HG02840 (cell line): ENCODE data around the gene PAIP2.
"Not testable (repeated sequence)": the region's sequence is repeated elsewhere in the genome, so short reads cannot be mapped to it uniquely, and the experiment has no call there.

Experiments
- ATAC-seq: cut with Tn5 transposase; IDR thresholded peaks from one replicate; pipeline ENCODE4 v1.9.1; 2021; ENCODE audit warnings: mild to moderate bottlenecking, moderate library complexity, moderate number of reproducible peaks; ENCODE audit not compliant: unreplicated experiment, low FRiP score

The PAIP2 gene

DNA sequence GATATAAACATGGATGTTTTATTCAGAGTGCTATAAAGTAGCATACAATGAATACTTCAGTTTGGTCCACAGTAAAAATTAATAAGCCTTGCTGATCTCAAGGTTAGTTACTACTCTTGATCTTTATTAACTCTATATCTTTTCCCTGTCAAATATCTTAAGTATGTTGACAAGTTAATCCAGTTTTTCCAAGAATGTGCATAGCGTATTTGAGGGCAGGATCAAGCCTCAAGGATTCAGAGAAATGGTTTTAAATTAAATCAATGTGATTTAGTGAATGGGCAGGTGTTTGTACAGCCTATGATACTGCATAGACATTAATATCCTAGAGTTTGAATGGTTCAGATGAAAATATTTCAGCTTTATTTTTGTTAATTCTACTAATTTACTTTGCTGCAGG lies 27.4 kb upstream of the PAIP2 start:
- ATAC-seq: no peak

DNA sequence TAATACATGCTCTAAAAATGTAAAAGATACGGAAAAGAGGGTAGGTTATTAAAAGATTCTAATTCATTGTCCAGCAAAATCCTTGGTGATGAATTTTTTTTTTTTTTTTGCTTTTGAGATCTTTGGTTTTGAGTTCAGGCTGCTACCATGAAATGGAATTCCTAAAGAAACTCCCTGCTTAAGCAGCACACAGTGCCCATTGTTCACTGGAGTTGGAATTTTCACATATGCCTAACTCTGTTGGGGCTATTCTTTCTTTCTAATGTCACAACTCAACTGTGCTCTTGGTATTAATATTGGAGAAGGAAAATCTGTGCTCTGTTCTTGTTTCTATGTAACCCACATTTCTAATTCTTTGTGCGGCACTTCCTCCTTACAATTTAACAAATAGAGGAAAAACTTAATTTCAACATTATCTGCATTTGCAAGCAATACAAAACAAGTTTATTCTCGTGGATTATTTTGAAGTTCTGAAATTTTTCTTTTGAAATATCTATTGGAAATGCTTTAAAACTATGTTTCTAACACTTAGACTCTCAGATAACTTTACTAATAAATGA lies 26.5 kb upstream of the PAIP2 start:
- ATAC-seq: no peak

DNA sequence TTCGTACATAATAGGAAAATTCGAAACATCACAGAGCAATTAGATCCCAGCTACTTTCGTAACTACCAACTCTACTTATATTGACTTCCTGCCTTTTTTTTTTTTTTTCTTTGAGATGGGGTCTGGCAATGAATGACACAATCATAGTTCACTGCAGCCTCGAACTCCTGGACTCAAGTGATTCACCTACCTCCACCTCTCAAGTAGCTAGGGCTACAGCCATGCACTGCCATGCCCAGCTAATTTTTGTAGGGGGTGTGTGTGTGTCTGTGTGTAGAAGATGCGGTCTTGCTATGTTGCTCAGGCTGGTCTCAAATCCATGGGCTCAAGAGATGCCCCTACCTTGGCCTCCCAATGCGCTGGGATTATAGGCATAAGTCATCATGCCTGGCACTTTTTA lies 5.8 kb upstream of the PAIP2 start:
- ATAC-seq: no peak

DNA sequence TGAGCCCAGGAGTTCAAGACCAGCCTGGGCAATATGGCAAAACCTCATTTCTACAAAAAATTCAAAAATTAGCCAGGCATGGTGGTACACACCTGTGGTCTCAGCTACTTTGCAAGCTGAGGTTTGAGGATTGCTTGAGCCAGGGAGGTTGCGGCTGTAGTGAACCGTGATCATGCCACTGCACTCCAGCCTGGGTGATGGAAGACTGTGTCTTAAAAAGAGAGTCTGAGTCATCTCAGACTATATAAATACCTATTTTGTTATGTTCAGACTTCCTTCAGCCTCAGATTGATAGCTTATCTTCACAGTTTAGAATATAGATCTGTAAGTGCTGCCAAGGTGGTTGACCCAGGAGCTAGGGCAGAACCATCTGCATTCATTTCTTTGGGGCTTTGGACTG lies 1.6 kb upstream of the PAIP2 start:
- no peak for ATAC-seq

DNA sequence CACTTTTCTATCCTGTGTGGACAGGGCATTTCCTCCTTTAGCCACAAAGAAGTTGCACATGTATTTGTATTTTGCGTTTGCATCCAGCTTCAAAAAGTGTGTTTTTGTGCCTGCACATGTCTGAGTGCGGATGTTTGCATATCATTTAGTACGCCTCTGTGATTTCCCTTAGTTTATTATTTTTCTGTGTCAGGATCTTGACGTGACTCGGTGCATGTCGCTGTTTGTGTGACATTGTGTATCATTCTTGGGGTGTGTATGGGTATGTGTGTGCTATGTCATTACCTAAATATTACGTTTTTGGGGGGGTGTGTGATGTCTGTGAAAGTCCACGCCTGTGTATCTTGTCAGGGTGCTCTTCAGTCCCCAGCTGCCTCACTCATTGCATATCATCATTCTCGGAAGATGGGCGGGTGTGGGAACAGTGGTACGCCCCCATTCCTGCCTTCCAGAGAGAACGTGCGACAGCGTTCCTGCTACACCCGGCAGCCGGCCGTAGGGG lies 416 bp upstream of the PAIP2 start:
- ATAC-seq: no peak

DNA sequence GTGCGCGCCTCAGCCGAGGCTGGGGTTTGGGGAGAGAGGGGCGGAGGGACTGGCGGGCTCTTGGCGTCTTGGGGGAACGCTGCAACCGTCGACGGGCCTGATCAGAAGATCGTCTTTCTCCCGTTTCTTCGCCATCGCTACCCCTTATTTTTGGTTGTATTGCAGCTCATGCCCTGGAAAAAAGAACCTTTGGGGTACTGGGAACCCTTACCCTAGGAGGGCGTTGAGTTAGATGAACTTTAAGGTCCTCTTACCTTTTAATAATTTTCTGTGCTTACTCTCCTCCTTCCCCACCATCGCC lies 719 bp downstream of the PAIP2 start:
- ATAC-seq: no peak

DNA sequence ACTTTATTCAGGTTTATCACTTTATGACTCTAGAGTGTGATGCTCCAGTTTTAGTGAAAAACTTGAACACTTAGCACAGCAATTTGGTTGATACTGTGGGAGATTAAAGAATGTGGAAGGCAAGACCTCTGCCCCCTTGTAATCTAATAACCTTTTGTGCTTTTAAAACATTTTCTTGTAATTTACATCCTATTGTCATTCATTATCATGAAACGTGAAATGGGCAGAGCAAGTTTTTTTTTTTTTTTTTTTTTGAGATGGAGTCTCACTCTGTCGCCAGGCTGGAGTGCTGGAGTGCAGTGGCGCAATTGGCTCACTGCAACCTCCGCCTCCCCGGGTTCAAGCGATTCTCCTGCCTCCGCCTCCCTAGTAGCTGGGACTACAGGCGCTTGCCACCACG lies 1.8 kb downstream of the PAIP2 start:
- no peak for ATAC-seq

DNA sequence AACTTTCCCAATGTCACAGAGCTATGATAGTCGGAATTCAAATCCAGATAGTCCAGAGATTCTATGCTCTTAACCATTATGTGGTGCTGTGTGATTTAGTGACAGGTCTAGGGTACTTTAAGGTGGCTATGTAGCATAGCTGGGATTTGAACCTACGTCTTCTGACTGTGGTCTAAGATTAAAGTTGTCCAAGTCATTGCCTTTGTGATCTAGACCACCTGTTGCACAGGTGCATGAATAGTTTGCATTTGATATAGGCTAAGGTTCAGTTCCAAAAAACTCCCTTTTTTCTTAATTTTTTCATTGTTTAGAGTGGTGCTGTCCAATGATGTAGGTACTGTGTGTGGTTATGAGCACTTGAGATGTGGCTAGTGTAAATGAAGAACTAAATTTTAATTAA lies 2.5 kb downstream of the PAIP2 start:
- no peak for ATAC-seq

DNA sequence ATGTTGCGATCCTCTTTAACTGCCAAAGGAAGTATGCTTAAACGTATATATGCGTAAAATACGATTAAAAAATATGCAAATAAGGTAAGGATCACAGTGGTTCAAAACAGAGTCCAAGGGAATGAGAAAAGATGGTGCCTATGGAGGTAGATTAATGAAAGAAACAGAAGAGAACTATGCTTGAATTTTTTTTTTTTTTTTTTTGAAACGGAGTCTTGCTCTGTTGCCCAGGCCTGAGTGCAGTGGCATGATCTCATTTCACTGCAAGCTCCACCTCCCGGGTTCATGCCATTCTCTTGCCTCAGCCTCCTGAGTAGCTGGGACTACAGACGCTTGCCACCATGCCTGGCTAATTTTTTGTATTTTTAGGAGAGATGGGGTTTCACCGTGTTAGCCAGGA lies 3.8 kb downstream of the PAIP2 start:
- ATAC-seq: not testable (repeated sequence)

DNA sequence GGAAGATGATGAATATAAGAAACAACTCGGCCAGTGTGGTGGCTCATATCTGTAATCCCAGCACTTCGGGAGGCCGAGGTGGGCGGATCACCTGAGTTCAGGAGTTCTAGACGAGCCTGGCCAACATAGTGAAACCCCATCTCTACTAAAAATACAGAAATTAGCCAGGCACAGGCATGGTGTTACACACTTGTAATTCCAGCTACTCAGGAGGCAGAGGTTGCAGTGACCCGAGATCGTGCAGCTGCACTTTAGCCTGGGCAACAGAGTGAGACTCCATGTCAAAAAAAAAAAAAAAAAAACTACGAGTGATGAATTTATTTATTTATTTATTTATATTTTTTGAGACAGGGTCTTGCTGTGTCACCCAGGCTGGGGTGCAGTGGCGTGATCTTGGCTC lies 6.2 kb downstream of the PAIP2 start:
- not testable (repeated sequence) for ATAC-seq

DNA sequence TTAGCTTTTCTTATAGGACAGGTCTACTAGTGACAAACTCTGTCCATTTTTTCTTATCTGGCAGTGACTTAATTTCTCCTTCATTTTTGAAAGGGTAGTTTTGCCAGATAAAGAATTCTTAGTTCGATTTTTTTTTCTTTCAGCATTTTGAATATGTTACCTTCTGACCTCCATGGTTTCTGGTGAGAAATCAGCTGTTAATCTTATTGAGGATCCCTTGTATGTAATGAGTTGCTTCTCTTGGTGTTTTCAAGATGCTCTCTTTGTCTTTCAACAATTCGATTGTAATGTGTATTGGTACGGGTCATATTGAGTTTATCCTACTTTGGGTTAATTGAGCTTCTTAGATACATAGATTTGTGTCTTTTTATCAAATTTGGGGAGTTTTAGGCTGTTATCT lies 12.5 kb downstream of the PAIP2 start:
- no peak for ATAC-seq

DNA sequence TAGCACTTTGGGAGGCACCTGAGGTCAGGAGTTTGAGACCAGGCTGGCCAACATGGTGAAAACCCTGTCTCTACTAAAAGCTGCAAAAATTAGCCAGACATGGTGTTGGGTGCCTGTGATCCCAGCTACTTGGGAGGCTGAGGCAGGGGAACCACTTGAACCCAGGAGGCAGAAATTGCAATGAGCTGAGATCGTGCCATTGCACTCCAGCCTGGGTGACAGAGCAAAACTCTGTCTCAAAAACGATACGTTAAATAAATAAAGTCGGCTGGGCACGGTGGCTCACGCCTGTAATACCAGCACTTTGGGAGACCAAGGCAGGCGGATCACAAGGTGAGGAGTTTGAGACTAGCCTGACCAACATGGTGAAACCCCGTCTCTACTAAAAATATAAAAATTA lies 14.2 kb downstream of the PAIP2 start:
- ATAC-seq: not testable (repeated sequence)

DNA sequence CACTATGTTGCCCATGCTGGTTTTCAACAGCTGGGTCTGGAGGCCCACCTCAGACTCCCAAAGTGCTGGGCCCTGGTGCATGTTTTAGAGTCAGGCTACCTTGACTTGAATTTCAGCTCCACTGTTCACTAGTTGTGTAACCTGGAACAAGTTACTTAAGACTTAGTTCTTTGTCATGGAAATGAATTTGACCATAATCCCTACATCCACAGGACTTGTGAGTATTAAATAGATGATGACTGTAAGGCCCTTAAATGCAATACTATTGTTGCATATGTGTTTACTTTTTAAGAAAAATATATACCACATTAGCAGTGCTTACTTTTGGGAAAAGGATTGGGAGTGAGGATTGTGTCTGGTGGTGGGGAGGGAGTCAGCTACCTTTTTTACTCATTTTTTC lies 16.4 kb downstream of the PAIP2 start:
- no peak for ATAC-seq

DNA sequence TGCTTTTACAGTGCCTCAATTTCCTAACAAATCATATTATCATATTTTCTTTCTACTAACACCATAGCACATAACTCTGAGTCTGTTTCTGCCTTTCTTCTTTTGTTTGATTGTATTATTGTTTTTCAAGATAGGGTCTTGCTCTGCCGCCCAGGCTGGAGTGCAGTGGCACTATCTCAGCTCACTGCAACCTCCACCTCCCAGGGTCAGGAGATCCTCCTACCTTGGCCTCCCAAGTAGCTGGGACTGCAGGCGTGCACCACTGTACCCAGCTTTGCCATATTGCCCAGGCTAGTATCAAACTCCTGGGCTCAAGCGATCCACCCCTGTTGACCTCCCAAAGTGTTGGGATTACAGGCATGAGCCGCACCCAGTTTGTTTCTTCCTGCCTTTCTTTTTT lies 18.7 kb downstream of the PAIP2 start:
- no peak for ATAC-seq

DNA sequence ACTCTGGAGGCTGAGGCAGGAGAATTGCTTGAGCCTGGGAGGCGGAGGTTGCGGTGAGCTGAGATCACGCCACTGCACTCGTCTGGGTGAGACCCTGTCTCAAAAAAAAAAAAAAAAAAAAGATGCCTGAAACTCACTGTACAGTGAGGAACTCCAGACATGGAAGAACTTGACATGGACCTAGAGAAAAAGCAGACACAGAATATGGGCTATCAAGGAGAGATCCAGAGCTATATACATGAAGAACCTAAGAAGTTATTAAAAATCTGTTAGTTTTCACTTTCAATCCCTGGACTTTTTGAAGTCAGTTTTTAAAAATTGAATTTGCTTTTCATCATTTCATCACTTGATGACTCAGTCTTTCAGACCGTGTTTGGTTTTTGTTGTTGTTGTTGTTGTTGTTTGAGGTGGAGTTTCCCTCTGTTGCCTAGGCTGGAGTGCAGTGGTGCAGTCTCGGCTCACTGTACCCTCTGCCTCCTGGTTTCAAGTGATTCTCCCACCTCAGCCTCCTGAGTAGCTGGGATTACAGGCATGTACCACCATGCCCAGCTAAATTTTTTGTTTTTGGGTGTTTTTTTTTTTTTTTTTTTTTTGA lies 20.3 kb downstream of the PAIP2 start:
- ATAC-seq: no peak

DNA sequence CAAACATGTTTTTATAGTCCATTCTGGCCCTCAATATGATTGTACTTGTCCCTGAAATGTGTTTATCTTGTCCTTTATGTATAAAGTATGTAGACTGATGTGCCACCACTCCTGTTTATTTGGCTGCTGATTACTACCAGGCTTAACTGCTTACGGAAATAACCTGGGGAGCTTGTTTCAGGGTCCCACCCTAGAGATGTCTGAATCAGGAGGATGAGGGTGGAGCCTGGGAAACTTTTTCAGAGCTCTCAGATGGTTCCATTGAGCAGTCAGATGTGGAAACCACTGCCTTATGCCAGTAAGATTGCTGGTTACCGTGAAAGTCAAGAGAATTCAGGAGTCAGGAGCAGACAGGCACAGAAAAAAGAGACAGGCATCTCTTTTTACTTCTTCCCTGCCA lies 22.3 kb downstream of the PAIP2 start:
- ATAC-seq: no peak

DNA sequence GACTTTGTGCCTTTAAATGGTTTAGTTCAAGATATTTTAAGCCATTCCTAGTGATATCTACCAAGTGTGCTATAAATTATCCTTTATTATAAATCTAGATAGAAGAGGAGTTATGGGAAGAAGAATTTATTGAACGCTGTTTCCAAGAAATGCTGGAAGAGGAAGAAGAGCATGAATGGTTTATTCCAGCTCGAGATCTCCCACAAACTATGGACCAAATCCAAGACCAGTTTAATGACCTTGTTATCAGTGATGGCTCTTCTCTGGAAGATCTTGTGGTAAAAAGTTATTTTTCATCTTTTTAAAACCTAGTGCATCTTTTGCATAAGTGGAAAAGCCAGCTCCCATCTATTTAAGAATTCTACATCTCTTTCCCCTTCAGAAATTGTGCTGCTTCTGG lies 22.8 kb downstream of the PAIP2 start:
- ATAC-seq: no peak

DNA sequence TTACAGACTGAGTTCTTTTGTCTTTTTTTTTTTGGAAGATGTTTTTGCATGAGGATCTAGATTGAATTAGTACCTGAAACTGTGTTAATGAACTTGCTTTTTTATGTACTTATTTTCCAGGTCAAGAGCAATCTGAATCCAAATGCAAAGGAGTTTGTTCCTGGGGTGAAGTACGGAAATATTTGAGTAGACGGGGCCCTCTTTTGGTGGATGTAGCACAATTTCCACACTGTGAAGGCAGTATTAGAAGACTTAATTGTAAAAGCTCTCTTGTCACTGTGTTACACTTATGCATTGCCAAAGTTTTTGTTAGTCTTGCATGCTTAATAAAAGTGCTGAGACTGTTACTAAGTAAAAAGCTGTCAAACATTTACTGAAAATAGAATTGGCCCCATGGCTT lies 27.0 kb downstream of the PAIP2 start:
- no peak for ATAC-seq

DNA sequence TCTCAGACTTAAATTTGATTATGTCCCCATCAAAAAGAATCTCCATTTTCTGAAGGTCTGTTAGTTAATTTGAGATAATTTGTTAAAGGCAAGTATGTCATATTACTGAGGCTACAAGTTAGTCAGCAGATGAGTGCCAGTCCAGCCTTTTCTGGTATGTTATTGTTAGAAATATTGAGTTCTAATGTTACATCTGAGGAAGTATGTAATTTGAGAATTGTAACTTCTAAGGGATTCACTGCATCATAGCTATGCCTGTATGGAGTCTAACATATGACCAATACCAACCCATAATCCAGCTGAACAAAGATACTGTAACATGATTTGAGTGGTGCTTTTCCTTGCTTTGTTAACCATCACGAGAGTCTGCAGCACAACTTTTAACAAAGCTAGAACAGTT lies 27.5 kb downstream of the PAIP2 start:
- no peak for ATAC-seq

DNA sequence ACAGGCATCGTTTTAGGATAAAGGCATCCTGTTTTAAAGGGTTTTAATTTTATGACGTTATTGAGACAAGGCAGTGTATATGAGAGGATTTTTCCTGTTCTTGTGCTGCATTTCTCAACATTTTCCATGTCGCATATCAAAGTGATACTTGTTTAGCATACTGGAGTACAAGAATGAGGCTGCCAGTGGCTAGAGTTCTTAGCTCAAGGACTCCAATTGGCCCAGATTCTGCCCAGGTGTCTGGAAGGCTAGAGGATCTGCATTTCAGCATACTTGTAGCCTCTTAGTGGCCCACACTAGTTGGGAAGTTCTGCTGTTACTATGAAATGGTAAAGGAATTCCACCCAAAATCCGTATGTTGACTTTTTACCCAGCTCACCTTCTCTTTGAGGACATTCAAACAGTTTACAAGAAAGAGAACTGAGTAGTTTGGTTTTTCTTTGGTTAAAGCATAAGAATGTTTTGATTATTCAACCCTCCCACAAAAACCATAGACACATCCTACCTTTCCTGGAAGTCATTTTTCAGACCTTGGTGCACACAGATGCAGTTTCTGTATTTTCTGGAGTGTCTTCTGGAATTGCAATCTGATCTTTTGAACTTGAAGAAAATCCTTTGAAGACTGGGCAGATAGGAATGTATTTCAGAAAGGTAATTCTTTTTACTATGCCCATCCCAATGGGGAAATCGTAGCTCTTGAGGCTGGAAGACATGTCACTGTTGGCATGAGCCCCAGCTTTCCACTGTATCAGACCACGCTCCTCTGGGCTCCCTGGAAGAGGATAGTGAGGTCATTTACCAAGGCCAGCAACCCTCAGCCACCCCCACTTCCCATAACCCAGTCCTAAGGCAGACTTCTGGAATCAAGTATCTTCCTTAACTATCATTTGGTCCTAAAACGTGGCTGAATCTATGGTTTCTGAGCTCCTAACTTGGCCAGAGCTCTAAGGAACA lies 30.1 kb downstream of the PAIP2 start:
- no peak for ATAC-seq

DNA sequence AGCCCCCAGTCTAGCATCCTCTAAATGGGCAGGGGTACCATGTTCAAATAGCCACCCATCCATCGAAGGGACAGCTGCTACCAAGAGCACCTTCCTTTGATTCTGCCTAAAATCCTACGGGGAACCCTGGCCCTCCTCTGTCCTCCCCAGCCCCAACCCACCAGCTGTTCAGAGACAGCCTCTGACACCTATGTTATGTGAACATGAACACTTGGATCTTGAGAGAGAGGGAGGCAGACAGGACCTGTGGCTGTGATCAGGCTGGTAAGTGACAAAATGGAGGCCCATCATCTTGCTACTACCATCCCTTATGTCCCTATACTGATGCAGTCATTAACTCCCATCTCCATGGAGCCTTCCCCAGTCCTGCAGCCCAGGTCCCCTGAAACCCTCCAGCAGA lies 33.3 kb downstream of the PAIP2 start:
- no peak for ATAC-seq

DNA sequence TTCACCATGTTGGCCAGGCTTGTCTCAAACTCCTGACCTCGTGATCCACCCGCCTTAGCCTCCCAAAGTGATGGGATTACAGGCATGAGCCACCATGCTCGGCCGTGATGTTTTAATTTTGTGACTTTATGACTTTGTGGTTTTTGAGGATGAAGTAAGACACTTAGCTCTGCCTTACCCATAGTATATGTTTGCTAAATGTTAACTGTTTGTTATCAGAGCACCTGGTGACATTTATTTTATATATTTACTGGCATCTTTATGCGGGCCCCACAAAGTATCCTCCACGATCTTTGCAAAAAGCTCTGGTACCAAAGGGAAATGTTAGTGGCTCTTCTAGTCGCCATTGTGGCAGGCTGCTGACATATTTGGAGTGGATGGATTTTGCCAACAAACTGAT lies 34.7 kb downstream of the PAIP2 start:
- no peak for ATAC-seq
